Activated T-helper 1 cell treated with anti-CD3 and anti-CD28 coated beads, Interleukin-12 subunit alpha, Interleukin-12 subunit beta, Interleukin-2, Interleukin-4 antibody, amounts not matched to agents 30 ng/mL and 10 ng/mL and 1 ng/mL, durations not matched to agents 14 hours and 24 hours and 36 hours (primary cell): Measurements from ENCODE around the gene RASGEF1C. TPM values are rescaled to one million over a fixed set of nuclear protein-coding genes. Genes with fewer than 3 reads are reported as not detected.

ENCODE experiments used
- DNase-seq: peaks from one replicate; pipeline ENCODE4 v3.0.0; 2021; ENCODE audit warnings: low spot score
- H3K27ac Mint-ChIP-seq: one replicate; pipeline ENCODE4 v1.8.0; 2021; ENCODE audit warnings: mild to moderate bottlenecking, mixed read lengths
- H3K27me3 Mint-ChIP-seq: one replicate; pipeline ENCODE4 v1.8.0; 2022; ENCODE audit warnings: mild to moderate bottlenecking, moderate library complexity, mixed read lengths; ENCODE audit not compliant: insufficient read depth
- H3K36me3 Mint-ChIP-seq: one replicate; pipeline ENCODE4 v1.8.0; 2021; ENCODE audit warnings: low read depth, mixed read lengths
- H3K4me1 Mint-ChIP-seq: one replicate; pipeline ENCODE4 v1.8.0; 2021; ENCODE audit warnings: low read depth, mixed read lengths
- H3K4me3 Mint-ChIP-seq: one replicate; pipeline ENCODE4 v1.8.0; 2021; ENCODE audit warnings: mild to moderate bottlenecking, moderate library complexity, mixed read lengths
- H3K9me3 Mint-ChIP-seq: one replicate; pipeline ENCODE4 v1.8.0; 2021; ENCODE audit warnings: mixed read lengths
- intact Hi-C: fragments of 100-400 bp; cut with micrococcal nuclease; formaldehyde crosslinking; loops from one replicate; pipeline ENCODE4 v1.15.1; 2024
- total RNA-seq: library from RNA; stranded (reverse); gene quantifications from 2 replicates; pipeline ENCODE4 v1.2.3, GENCODE V29; 2022

Gene RASGEF1C
- total RNA-seq, 1 donor from 2014 or later: not detected

- no peak for DNase-seq
- no peak overlapping the region for H3K4me3 Mint-ChIP-seq
- H3K9me3 Mint-ChIP-seq: no peaks in the 10 kb centered on the region
- peaks cover 11% of the 10 kb centered on the region for H3K4me1 Mint-ChIP-seq
- H3K36me3 Mint-ChIP-seq: no peaks in the 10 kb centered on the region
- H3K27ac Mint-ChIP-seq: no peak overlapping the region
- intact Hi-C loops: no loop called here
- no peaks in the 10 kb centered on the region for H3K27me3 Mint-ChIP-seq
These were observed 69.3 kb downstream of the RASGEF1C start for GRCh38 chr5:180139731-180140055.

- no peak for DNase-seq
- peaks cover 16% of the 10 kb centered on the region for H3K4me1 Mint-ChIP-seq
- H3K27me3 Mint-ChIP-seq: no peaks in the 10 kb centered on the region
- intact Hi-C loops: no loop called here
- no peaks in the 10 kb centered on the region for H3K36me3 Mint-ChIP-seq
- H3K27ac Mint-ChIP-seq: no peak overlapping the region
- H3K4me3 Mint-ChIP-seq: no peak overlapping the region
- no peaks in the 10 kb centered on the region for H3K9me3 Mint-ChIP-seq
These were observed 69.9 kb downstream of the RASGEF1C start for GRCh38 chr5:180138976-180139730.

- no peak for DNase-seq
- Mint-ChIP-seq H3K4me3 (no peak overlapping the region), H3K27me3 (no peaks in the 10 kb centered on the region), H3K36me3 (no peaks in the 10 kb centered on the region), H3K4me1 (peaks cover 16% of the 10 kb centered on the region), H3K9me3 (no peaks in the 10 kb centered on the region), H3K27ac (no peak overlapping the region)
- intact Hi-C loops: no loop called here
These were observed 70.6 kb downstream of the RASGEF1C start for GRCh38 chr5:180138214-180138975.

- Mint-ChIP-seq H3K27me3 (no peaks in the 10 kb centered on the region), H3K4me3 (no peak overlapping the region), H3K9me3 (no peaks in the 10 kb centered on the region), H3K36me3 (no peaks in the 10 kb centered on the region), H3K4me1 (peaks cover 16% of the 10 kb centered on the region), H3K27ac (no peak overlapping the region)
- intact Hi-C loops: no loop called here
- no peak for DNase-seq
These were observed 71.4 kb downstream of the RASGEF1C start for GRCh38 chr5:180137401-180138213.

- Mint-ChIP-seq H3K9me3 (no peaks in the 10 kb centered on the region), H3K36me3 (no peaks in the 10 kb centered on the region), H3K4me3 (no peak overlapping the region), H3K27me3 (no peaks in the 10 kb centered on the region), H3K27ac (no peak overlapping the region), H3K4me1 (peaks cover 16% of the 10 kb centered on the region)
- intact Hi-C loops: no loop called here
- no peak for DNase-seq
These were observed 72.2 kb downstream of the RASGEF1C start for GRCh38 chr5:180136630-180137381.

GRCh38 chr5:180135967-180136629 is 72.9 kb downstream of the RASGEF1C start:
- H3K4me1 Mint-ChIP-seq: peaks cover 16% of the 10 kb centered on the region
- no peaks in the 10 kb centered on the region for H3K9me3 Mint-ChIP-seq
- H3K4me3 Mint-ChIP-seq: no peak overlapping the region
- intact Hi-C loops: no loop called here
- H3K27ac Mint-ChIP-seq: no peak overlapping the region
- no peaks in the 10 kb centered on the region for H3K36me3 Mint-ChIP-seq
- DNase-seq: no peak
- H3K27me3 Mint-ChIP-seq: no peaks in the 10 kb centered on the region

GRCh38 chr5:180135128-180135955 is 73.7 kb downstream of the RASGEF1C start:
- Mint-ChIP-seq H3K4me1 (peaks cover 16% of the 10 kb centered on the region), H3K36me3 (no peaks in the 10 kb centered on the region), H3K27me3 (no peaks in the 10 kb centered on the region), H3K27ac (peak overlapping the region; percentile 58), H3K4me3 (peak overlapping the region; percentile 33), H3K9me3 (no peaks in the 10 kb centered on the region)
- intact Hi-C loops: no loop called here
- no peak for DNase-seq

GRCh38 chr5:180133971-180134508 is 75.0 kb downstream of the RASGEF1C start:
- Mint-ChIP-seq H3K9me3 (no peaks in the 10 kb centered on the region), H3K27me3 (no peaks in the 10 kb centered on the region), H3K27ac (no peak overlapping the region), H3K4me1 (peaks cover 16% of the 10 kb centered on the region), H3K4me3 (no peak overlapping the region), H3K36me3 (no peaks in the 10 kb centered on the region)
- DNase-seq: no peak
- intact Hi-C loops: no loop called here

- Mint-ChIP-seq H3K4me1 (peaks cover 16% of the 10 kb centered on the region), H3K4me3 (no peak overlapping the region), H3K27ac (no peak overlapping the region), H3K27me3 (no peaks in the 10 kb centered on the region), H3K9me3 (no peaks in the 10 kb centered on the region), H3K36me3 (no peaks in the 10 kb centered on the region)
- intact Hi-C loops: no loop called here
- DNase-seq: no peak
These were observed 75.5 kb downstream of the RASGEF1C start for GRCh38 chr5:180133551-180133950.

GRCh38 chr5:180133060-180133459 is 76.0 kb downstream of the RASGEF1C start:
- no peaks in the 10 kb centered on the region for H3K27me3 Mint-ChIP-seq
- H3K4me3 Mint-ChIP-seq: no peak overlapping the region
- no peaks in the 10 kb centered on the region for H3K36me3 Mint-ChIP-seq
- H3K9me3 Mint-ChIP-seq: no peaks in the 10 kb centered on the region
- H3K27ac Mint-ChIP-seq: no peak overlapping the region
- intact Hi-C loops: no loop called here
- H3K4me1 Mint-ChIP-seq: peaks cover 16% of the 10 kb centered on the region
- DNase-seq: no peak

GRCh38 chr5:180130876-180131740 is 77.9 kb downstream of the RASGEF1C start:
- H3K4me3 Mint-ChIP-seq: no peak overlapping the region
- H3K9me3 Mint-ChIP-seq: no peaks in the 10 kb centered on the region
- peaks cover 3% of the 10 kb centered on the region for H3K27me3 Mint-ChIP-seq
- peaks cover 16% of the 10 kb centered on the region for H3K4me1 Mint-ChIP-seq
- no peak overlapping the region for H3K27ac Mint-ChIP-seq
- no peaks in the 10 kb centered on the region for H3K36me3 Mint-ChIP-seq
- DNase-seq: no peak
- intact Hi-C loops: no loop called here
